GM18951 (cell line): ENCODE measurements around the gene JSRP1.

Source experiments
- POLR2A ChIP-seq: IDR thresholded peaks from 4 replicates; pipeline ENCODE4 v1.6.1; 2011; ENCODE audit warnings: mild to moderate bottlenecking; ENCODE audit not compliant: insufficient read length, insufficient read depth; ENCODE audit errors: extremely low read depth
- in situ Hi-C: fragments of 300-500 bp; cut with MboI; formaldehyde crosslinking; loops from one replicate; pipeline ENCODE4 v1.12.0; 2022; ENCODE audit warnings: low sequenced_read_pairs, mixed read lengths, inconsistent platforms; ENCODE audit not compliant: unreplicated experiment

The JSRP1 gene

DNA sequence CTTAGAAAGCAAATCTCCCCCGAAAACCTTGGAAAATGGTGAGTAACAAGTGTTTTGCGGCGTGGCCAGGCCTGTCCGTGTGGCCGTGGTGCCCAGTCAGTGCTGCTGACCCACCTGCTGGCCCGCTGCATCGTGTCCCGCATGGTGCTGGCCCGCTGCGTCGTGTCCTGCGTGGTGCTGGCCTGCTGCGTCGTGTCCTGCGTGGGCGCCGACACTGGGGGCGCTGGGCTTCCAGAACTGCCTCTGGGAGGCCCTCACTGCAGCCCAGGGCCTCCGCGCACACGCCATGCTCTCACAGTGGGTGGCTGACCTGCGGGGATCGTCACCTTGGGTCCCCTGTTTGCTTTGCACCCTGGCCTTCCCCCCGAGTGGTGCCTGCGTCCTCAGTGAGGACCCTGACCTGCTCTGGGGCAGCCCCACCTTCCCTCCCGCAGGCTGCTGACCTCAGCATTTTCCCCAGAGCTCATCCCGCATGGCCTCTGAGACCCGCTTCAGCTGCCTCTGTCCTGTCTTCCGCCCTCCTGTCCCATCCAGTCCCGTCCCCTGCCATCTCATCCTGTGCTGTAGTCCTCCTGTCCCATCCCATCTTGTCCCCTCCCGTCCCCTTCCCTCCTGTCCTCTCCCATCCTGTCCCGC is 30.7 kb downstream of the JSRP1 start:
- TF ChIP-seq POLR2A: no peak
- in situ Hi-C loops: no loop called here

DNA sequence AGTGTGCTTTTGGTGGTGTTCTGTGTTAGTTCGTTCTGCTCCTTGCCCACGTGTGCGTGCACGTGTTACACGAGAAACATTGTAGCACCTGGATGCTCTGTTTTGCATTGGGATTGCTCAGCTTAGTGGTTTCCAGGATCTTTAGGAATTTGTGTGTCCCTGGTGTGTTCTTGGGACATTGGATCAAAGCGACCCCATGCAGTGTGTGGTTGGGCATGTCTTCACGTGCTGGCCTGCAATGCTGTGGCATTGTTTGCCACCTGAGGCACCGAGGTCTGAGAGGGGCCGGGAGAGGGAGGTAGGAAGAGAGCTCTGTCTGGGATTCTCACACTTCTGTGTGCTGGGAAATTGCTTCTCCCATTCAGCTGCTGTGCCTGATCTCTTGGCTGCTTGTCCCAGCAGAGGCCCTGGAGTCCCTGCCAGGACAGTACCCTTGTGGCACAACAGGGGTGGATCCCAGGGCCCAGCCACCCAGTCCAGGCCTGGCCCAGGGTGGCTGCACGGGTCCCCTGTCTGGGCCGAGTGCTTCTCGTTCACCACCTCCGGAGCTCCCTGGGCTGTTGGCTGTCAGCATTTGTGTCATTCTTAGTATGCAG is 31.4 kb downstream of the JSRP1 start:
- in situ Hi-C loops: no loop called here
- no peak for TF ChIP-seq POLR2A

DNA sequence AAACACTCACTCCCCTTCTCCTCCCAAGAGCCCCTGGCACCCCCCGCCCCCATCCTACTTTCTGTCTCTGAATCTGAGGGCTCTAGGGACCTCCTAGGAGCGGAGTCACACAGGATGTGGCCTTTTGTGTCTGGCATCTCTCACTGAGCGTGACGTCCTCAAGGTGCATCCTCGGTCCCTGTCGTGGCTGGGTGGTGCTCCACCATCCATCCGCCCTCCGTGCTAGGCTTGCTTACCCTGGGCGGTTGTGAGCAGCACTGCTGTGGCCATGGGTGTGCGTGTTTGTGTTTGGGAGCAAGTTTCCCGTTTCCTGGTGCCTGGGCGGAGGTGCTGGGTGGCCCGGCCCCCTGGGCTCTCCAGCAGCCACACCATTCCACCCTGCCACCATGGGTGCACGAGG is 32.3 kb downstream of the JSRP1 start:
- no peak for TF ChIP-seq POLR2A
- in situ Hi-C loops: no loop called here

DNA sequence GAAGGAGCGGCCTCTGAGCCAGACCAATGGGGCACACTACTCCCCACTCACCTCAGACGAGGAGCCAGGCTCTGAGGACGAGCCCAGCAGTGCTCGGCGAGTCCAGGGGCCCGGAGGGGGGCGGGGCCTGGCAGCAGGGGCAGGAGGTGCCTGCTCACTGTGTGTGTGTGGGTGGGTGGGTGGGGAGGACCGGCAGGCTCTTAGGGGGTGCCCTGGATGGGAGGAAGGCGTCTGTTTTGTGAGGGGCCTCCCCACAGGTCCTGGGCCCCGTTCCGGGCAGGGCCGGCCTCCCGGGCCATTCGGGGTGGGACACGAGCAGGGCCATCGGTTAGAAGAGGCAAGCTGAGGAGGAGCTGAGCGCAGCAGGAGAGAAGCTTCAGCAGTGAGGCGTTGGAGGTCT is 32.8 kb downstream of the JSRP1 start:
- no peak for TF ChIP-seq POLR2A

DNA sequence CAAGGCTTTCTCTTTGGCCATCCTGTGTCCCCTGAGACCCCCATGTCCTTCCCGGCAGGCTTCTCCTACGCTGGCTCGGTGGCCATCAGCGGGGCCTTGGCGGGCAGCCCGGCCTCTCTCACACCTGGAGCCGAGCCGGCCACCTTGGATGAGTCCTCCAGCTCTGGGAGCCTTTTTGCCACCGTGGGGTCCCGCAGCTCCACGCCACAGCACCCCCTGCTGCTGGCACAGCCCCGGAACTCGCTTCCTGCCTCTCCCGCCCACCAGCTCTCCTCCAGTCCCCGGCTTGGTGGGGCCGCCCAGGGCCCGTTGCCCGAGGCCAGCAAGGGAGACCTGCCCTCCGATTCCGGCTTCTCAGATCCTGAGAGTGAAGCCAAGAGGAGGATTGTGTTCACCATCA is 34.3 kb downstream of the JSRP1 start:
- TF ChIP-seq POLR2A: no peak
- in situ Hi-C loops: no loop called here

More for the DNA sequence above, 32.8 kb downstream of the JSRP1 start:
- in situ Hi-C loops: no loop called here

DNA sequence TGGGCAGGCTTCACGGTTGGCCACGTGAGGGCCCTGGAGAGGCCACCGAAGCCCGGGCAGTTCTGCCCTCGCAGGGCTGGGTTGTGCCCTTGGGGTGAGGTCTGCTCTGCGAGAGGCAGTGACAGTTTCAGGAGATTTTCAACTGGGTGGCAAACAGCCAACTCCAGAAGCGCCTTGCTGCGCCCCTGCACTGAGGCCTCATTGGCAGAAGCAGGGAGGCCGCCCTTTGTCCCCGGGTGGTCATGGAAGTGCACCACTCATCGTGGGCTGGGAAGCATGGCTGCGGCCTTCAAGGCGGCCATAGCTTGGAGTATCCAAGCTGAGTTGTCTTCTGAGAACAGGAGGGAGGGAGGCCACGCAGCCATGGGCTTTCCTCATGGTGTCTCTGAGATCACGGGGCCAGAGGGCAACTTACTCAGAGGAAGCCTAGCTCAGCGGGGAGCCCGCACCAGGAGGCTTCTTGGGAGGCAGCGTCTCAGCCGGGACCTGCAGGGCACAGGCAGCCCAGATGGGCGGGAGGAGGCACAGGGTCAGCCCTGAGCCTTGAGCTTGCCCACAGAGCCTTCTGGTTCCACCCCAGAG is 34.9 kb downstream of the JSRP1 start:
- in situ Hi-C loops: no loop called here

GRCh38 chr19:2219726-2220125 is 36.5 kb downstream of the JSRP1 start:
- in situ Hi-C loops: no loop called here
- TF ChIP-seq POLR2A: no peak

More for the DNA sequence above, 34.9 kb downstream of the JSRP1 start:
- TF ChIP-seq POLR2A: no peak

GRCh38 chr19:2217591-2217990 is 38.6 kb downstream of the JSRP1 start:
- in situ Hi-C loops: no loop called here
- no peak for TF ChIP-seq POLR2A

GRCh38 chr19:2216361-2217225 is 39.6 kb downstream of the JSRP1 start:
- no peak for TF ChIP-seq POLR2A
- in situ Hi-C loops: no loop called here

DNA sequence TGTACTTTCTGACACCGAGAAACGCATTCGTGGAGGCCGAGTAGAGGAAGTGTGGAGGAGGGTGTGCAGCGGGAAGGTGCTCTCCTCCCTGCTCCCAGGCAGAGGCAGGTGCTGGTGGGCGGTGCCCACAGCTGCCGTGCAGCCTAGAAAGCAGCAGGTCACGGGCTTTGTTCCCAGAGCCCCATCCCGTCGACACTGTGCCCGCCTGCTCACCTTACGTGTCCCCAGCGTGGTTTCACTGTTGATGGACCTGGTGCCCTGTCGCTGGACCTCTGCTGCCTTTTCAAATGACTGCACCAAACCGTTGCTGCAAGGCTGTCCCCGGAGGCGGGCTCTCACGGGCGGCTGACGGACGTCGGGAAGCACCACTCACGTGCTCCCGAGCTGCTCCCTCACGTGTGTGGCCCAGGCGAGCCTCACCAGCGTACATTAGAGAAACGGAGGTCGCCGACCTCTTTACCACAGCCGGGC is 40.9 kb downstream of the JSRP1 start:
- no peak for TF ChIP-seq POLR2A

DNA sequence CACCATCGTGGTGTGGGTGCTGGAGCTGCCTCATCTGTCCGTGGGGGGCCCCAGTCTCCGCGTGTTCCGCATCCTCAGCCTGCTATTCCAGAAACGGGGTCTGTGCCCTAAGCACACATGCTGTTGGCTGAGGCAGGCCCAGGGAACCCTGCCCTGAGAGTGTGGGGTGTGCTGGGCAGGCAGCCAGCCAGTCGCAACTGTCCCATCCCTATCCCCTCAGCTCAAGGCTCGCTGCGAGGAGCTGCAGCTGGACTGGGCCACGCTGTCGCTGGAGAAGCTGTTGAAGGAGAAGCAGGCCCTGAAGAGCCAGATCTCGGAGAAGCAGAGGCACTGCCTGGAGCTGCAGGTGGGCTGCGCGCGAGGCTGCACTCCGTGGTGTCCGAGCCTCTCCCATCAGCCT is 42.0 kb downstream of the JSRP1 start:
- in situ Hi-C loops: no loop called here
- TF ChIP-seq POLR2A: no peak

More for the DNA sequence above, 40.9 kb downstream of the JSRP1 start:
- in situ Hi-C loops: no loop called here

- no peak for TF ChIP-seq POLR2A
- in situ Hi-C loops: no loop called here
These were observed 42.4 kb downstream of the JSRP1 start for GRCh38 chr19:2213799-2214198.

DNA sequence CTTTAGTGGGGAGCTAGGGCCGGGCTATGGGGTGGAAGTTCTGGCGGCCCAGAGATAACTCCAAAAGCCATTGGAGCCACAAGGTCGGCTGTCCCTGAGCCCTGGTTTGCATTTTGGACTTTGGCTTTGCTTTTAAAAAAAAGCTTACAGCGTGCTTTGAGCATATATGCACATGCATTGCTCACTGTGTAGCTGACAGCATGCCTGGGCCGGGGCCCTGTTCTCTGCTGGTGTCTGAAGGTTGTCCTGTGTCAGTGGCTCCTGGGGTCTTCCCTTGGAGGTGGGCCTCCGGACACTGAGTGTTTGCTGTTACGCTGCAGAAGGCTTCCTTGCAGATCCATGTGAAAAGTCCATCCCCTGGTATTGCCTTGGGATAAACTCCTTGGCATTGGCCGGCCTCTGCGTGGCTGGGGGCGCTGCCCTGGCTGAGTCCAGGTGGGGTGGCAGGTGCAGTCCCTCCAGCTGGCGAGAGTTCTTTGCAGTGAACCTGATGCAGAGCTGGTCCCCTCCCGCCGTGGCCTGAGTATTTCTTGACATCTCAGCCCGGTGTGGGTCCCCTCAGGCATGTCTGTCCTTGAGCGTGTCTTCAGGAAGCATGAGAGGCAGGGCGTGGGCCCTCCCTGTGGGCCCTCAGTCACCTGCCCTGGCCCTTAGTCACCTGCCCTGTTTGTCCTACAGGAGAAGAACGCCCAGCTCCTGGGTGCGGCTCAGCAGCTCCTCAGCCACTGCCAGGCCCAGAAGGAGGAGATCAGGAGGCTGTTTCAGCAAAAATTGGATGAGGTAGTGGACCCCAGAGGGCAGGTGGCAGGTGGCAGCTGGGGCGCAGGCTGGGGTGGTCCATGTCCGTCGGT is 43.1 kb downstream of the JSRP1 start:
- TF ChIP-seq POLR2A: no peak
- in situ Hi-C loops: no loop called here
